Measurements from ENCODE around the gene PRR12.

Gene PRR12

DNA sequence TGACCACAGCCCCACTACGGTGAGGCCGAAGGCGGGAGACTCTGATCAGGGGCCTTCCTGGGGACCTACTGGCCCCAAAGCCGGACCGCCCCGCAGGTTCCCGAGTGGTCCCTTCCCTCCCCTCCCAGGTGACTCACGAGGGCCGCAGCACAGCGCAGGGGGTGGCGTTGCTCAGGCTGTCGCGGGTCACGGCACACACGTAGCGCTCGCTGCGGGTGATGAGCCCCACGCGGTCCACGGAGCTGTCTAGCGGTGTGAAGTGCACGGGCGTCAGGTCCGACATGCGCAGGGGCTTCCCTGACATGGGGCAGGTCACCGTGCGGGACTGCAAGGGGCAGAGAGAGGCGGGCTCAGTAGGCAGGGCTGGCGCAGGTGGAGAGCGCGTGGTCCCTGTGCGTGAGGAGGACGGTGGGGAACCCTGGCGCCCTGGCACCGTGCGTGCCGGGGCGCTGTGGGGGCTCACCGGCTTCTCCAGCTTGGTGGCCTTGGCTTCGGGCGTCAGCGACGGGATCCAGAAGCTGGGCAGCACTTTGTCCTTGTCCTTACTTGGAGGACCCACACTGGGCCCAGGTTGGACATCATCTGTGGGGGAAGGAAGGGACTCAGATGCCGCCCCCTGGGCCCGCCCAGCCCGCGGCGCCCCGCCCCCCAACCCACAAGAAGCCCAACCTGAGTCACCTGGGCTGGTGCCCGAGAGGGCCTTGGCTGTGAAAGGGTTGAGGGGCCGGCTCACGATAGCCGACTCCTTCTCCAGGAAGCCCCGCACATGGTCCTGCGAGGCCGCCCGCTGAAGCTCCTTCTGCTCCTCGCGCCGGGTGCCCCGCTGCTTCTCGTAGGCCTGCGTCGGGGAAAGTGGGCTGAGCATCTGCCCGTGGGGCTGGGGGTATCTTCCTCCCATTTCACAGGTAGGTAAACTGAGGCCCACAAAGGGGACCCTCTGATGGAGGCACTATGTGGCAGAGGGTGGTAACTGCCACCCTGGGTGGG, 34.3 kb upstream of the PRR12 start:
- peak in 2 of 3 experiments; percentile 54 to 56 for DNase-seq
- Mint-ChIP-seq H3K4me3 (peak overlapping the region; percentile 51 to 91), H3K36me3 (ENCODE audit: insufficient read depth) (peaks cover 36% of the 10 kb centered on the region), H3K9me3 (peaks cover 0 to 6% of the 10 kb centered on the region in 2 donors), H3K4me1 (ENCODE audit: low read depth in 2 of 2) (peaks cover 59 to 65% of the 10 kb centered on the region in 2 donors), H3K27ac (peak overlapping the region in 1 of 2 donors; percentile 86), H3K27me3 (no peaks in the 10 kb centered on the region)
- peak; percentile 62 for ATAC-seq (replicated peaks)

DNA sequence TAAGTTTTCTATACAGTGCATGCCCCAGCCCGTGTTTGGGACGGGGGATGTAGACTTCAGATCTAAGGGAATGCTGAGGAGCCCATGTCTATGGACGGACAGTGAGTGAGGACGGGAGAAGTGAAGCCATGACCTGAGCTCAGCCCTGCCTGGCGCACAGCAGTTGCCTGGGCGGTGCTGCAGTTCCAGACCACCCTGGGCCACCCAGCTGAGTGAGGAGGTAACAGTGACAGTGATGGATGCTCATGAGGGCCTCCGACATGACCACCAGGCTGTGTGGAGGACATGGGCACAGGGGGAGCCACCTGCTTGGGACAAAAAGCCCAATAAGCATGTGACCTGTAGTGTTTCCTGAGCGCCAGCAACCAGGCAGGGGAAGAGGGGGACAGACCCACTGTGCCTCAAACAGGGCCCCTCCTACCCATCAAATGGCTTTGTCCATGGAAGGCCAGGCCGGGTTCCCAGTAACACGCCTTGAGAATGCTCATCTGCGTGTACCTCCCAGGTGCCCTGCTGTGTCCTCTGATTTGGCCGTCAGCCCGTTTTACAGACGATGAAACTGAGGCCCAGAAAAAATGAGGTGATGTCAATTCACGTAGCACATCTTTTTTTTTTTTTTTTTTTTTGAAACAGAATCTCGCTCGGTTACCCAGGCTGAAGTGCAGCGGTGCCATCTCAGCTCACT, 33.2 kb upstream of the PRR12 start:
- Mint-ChIP-seq H3K9me3 (peaks cover 0 to 6% of the 10 kb centered on the region in 2 donors), H3K4me1 (ENCODE audit: low read depth in 2 of 2) (peaks cover 57 to 62% of the 10 kb centered on the region in 2 donors), H3K27ac (peak overlapping the region in 1 of 2 donors; percentile 86), H3K4me3 (peak overlapping the region; percentile 51 to 91), H3K36me3 (ENCODE audit: insufficient read depth) (peaks cover 34% of the 10 kb centered on the region), H3K27me3 (no peaks in the 10 kb centered on the region)
- DNase-seq (no peak), ATAC-seq (replicated peaks) (no peak)

DNA sequence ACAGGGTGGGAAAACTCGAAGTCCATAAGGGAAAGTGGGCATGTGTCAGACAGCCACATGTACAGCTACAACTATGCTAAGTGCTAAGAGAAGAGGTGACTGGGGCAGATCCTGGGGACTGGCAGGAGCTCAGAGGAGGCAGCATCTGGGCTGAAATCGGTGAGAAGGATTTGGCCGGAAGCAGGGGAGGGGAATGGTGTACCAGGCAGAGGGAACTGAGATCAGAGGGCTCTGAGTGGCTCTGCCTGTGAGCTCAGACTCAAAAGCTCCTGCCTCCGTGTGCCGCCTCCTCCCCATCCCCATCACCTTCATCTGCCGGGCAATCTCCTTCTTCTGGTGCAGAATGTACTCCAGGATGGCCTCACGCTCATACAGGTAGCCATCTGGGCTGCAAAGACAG, 32.4 kb upstream of the PRR12 start:
- DNase-seq, result no peak
- no peak for ATAC-seq (replicated peaks)

DNA sequence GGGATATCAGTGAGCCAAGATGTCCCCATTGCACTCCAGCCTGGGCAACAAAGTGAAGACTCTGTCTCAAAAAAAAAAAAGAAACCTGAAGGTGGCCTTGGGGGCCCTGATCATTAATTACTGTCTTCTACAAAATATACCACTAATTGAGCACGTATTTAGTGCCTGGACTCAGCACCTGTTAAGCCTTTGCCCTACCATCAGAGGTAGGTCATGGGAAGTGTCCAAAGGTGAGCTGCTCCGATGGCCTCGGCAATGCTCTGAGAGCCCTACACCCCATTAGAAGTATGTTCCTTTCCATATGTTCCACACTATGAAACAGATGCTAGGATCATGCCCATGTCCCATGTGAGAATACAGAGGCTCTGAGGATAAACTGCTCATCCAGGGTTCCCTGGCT, 31.5 kb upstream of the PRR12 start:
- Mint-ChIP-seq H3K27ac (peak overlapping the region; percentile 92 to 93), H3K36me3 (ENCODE audit: insufficient read depth) (peaks cover 38% of the 10 kb centered on the region), H3K4me3 (peak overlapping the region; percentile 79 to 91), H3K27me3 (no peaks in the 10 kb centered on the region), H3K9me3 (peaks cover 0 to 6% of the 10 kb centered on the region in 2 donors), H3K4me1 (ENCODE audit: low read depth in 2 of 2) (peaks cover 55 to 56% of the 10 kb centered on the region in 2 donors)
- DNase-seq (no peak), ATAC-seq (replicated peaks) (no peak)

More for the DNA sequence above, 32.4 kb upstream of the PRR12 start:
- H3K27ac Mint-ChIP-seq, result peak overlapping the region; percentile 92 to 93
- peaks cover 34% of the 10 kb centered on the region for H3K36me3 Mint-ChIP-seq (ENCODE audit: insufficient read depth)
- peaks cover 0 to 6% of the 10 kb centered on the region in 2 donors for H3K9me3 Mint-ChIP-seq
- H3K4me3 Mint-ChIP-seq, result peak overlapping the region; percentile 79 to 91
- no peaks in the 10 kb centered on the region for H3K27me3 Mint-ChIP-seq
- H3K4me1 Mint-ChIP-seq (ENCODE audit: low read depth in 2 of 2), result peaks cover 55 to 58% of the 10 kb centered on the region in 2 donors

DNA sequence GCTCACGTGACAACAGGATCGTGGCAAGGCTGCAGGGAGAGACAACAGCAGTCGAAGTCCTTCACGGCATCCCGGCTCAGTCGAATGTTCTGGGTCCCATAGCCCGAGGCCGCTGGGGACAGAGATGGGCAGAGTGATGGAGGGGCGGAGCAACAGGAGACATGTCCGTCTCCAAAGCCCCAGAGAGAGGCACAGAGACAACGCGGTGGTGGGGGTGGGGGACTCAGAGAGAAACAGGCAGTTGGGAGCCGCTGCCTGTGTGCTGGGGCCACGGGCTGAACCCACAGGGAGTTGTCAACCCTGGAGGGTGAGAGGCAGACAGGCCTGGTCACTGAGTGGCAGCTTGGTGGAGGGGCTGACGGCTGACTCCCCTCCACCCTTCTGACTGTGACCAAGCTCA, 31.1 kb upstream of the PRR12 start:
- H3K4me1 Mint-ChIP-seq (ENCODE audit: low read depth in 2 of 2), result peaks cover 55 to 56% of the 10 kb centered on the region in 2 donors
- H3K9me3 Mint-ChIP-seq, result peaks cover 0 to 2% of the 10 kb centered on the region in 2 donors
- no peaks in the 10 kb centered on the region for H3K27me3 Mint-ChIP-seq
- peak overlapping the region; percentile 79 to 91 for H3K4me3 Mint-ChIP-seq
- ATAC-seq (replicated peaks) (no peak), DNase-seq (no peak)
- peak overlapping the region; percentile 92 to 93 for H3K27ac Mint-ChIP-seq
- peaks cover 38% of the 10 kb centered on the region for H3K36me3 Mint-ChIP-seq (ENCODE audit: insufficient read depth)

DNA sequence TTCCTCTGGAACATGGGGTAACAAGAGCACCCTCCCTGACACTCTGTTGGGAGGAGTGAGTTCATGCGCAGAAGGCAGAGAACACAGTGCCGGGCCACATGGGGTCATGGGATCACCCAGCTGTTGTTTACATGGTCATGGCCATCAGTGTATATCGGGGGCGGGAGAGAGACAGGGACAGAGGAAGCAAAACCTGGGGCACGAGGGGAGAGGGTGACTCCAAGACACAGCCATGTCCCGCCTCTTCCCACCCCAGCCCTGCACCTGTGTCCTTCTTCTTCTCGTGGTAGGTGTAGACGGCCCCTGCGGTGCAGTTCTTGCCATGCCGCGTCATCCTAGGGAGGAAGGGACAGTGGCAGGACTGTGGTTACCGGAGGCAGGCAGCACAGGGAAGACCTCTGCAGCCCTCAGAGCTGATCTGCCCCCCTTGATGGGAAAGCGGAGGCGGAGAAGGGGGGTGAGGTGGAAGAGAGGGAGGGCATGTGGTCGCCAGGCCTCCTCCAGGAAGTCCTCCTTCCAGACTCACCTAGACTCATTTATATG, 30.6 kb upstream of the PRR12 start:
- no peak for DNase-seq
- no peak for ATAC-seq (replicated peaks)
- Mint-ChIP-seq H3K27ac (peak overlapping the region; percentile 92 to 93), H3K4me1 (ENCODE audit: low read depth in 2 of 2) (peaks cover 54 to 56% of the 10 kb centered on the region in 2 donors), H3K9me3 (no peaks in the 10 kb centered on the region), H3K36me3 (ENCODE audit: insufficient read depth) (peaks cover 37% of the 10 kb centered on the region), H3K4me3 (peak overlapping the region; percentile 79 to 91), H3K27me3 (no peaks in the 10 kb centered on the region)

DNA sequence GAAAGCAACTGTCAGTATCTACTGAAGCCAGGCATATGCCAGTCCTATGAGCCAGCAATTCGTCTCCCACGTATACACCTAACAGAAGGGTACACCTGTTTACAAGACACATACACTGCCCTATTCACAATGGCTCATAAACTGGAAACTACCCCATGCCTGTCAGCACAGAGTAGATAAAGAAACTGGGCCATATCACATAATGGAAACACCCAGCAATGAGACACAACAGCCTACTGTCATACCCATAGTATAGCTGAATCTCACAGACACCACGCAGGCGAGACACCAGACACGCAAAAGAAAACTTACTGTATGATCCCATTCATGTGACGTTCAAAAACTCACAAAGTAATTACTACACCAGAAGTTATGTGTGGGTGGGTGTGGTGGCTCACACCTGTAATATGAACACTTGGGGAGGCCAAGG, 26.4 kb upstream of the PRR12 start:
- peak overlapping the region; percentile 67 for H3K4me3 Mint-ChIP-seq
- H3K36me3 Mint-ChIP-seq (ENCODE audit: insufficient read depth), result peaks cover 21% of the 10 kb centered on the region
- DNase-seq, result no peak
- no peaks in the 10 kb centered on the region for H3K9me3 Mint-ChIP-seq
- ATAC-seq (replicated peaks), result peak; percentile 9
- H3K4me1 Mint-ChIP-seq (ENCODE audit: low read depth in 2 of 2), result peaks cover 58 to 59% of the 10 kb centered on the region in 2 donors
- H3K27me3 Mint-ChIP-seq, result no peaks in the 10 kb centered on the region
- H3K27ac Mint-ChIP-seq, result peak overlapping the region; percentile 89

DNA sequence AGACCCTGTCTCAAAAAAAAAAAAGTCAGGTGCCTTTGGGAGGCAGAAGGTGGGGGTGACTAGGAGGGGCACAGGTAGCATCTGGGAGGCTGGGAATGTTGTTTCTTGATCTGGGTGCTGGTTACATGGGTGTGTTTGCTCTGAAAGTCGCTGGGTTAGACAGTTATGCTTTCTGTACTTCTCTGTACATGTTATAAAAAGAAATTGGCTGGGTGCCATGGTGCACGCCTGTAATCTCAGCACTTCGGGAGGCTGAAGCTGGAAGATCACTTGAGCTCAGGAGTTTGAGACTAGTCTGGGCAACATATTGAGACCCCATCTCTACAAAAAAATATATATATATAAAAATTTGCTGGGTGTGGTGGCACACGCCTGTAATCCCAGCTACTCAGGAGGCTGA, 25.7 kb upstream of the PRR12 start:
- Mint-ChIP-seq H3K4me1 (ENCODE audit: low read depth in 2 of 2) (peaks cover 57 to 58% of the 10 kb centered on the region in 2 donors), H3K27ac (peak overlapping the region; percentile 89), H3K9me3 (no peaks in the 10 kb centered on the region), H3K36me3 (ENCODE audit: insufficient read depth) (peaks cover 28% of the 10 kb centered on the region), H3K27me3 (no peaks in the 10 kb centered on the region), H3K4me3 (peak overlapping the region; percentile 67)
- ATAC-seq (replicated peaks) (no peak), DNase-seq (no peak)

DNA sequence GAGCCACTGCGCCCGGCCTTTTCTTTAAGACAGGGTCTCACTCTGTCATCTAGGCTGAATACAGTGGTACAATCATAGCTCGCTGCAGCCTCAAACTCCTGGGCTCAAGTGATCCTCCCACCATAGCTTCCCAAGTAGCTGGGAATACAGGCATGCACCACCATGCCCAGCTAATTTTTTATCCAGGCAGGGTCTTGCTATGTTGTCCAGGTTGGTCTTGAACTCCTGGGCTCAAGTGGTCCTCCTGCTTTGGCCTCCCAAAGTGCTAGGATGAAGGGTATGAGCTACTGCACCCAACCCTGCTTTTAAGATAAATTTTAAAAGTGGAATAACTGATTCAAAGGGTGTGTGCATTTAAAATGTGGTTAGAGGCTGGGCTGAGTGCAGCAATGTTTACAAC, 24.7 kb upstream of the PRR12 start:
- peak overlapping the region; percentile 69 to 89 for H3K27ac Mint-ChIP-seq

DNA sequence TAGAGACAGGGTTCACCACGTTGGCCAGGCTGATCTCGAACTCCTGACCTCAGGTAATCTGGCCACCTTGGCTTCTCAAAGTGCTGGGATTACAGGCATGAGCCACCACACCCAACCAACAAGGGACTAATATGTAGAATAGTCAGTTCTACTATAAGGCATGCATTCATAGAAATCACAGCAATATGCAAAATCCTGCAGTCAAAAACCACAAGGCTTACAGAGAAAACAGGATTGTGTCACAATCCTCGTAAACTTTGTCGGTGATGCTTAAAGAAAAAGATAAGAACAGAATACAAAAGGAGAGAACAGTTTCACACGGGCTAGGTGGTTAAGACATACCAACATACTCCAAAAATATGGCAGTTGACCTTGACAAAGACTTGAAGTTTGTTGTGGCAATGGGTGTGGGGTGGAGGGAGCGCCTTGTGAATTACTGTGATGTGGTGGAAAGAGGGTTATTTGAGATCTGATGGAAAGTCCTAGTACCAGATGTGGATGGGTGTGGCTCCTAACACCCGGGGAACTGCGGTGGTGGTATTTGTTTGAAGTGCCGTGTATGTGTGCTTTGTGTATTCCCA, 23.0 kb upstream of the PRR12 start:
- no peaks in the 10 kb centered on the region for H3K9me3 Mint-ChIP-seq
- peaks cover 34% of the 10 kb centered on the region for H3K36me3 Mint-ChIP-seq (ENCODE audit: insufficient read depth)
- ATAC-seq (replicated peaks) (peak; percentile 83), DNase-seq (peak; percentile 67 to 69 (median 67))
- H3K27ac Mint-ChIP-seq, result peak overlapping the region; percentile 81 to 89
- peak overlapping the region; percentile 67 to 75 for H3K4me3 Mint-ChIP-seq
- no peaks in the 10 kb centered on the region for H3K27me3 Mint-ChIP-seq
- peaks cover 50 to 51% of the 10 kb centered on the region in 2 donors for H3K4me1 Mint-ChIP-seq (ENCODE audit: low read depth in 2 of 2)

More for the DNA sequence above, 24.7 kb upstream of the PRR12 start:
- H3K4me1 Mint-ChIP-seq (ENCODE audit: low read depth in 2 of 2), result peaks cover 53% of the 10 kb centered on the region in 2 donors
- no peak for DNase-seq
- H3K9me3 Mint-ChIP-seq, result no peaks in the 10 kb centered on the region
- H3K27me3 Mint-ChIP-seq, result no peaks in the 10 kb centered on the region
- peaks cover 31% of the 10 kb centered on the region for H3K36me3 Mint-ChIP-seq (ENCODE audit: insufficient read depth)
- peak overlapping the region; percentile 67 to 75 for H3K4me3 Mint-ChIP-seq
- no peak for ATAC-seq (replicated peaks)

DNA sequence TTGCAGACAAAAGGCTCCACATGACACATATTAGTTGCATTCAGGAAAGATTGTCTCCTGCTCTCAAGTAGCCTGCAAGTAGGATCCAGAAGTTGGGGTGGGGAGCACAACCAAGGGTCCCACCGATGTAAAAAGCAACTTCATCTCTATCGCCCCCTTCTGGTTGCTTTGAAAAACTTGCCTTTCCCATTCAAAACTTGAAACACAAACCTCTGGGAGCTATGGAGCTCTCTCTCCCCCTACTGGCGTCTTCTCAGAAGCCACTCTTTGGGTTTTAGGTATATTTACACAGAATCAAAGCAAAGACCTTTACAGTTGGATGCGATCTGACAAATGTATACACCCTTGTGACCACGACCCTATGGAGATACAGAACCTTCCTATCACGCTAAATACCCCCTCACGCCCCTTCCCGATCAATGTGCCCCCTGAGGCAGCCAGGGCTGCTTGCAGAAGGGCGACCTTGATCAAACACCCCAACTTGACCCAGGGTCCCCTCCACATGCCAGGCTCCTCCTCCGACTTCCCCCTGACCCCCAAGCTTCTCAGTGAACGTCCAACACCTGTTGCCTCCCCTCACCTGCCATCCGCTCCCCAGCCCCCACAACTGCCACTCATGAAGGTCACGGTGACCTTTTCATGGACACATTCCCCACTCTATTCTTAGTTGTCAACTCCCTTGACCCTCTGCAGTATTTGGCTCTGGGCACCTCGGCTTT, 20.7 kb upstream of the PRR12 start:
- Mint-ChIP-seq H3K27ac (peak overlapping the region; percentile 81 to 89), H3K9me3 (no peaks in the 10 kb centered on the region), H3K4me3 (peak overlapping the region; percentile 58 to 65), H3K27me3 (no peaks in the 10 kb centered on the region), H3K36me3 (ENCODE audit: insufficient read depth) (peaks cover 48% of the 10 kb centered on the region), H3K4me1 (ENCODE audit: low read depth in 2 of 2) (peaks cover 32 to 36% of the 10 kb centered on the region in 2 donors)
- DNase-seq (peak; percentile 72 to 76 (median 72)), ATAC-seq (replicated peaks) (peak; percentile 26)

DNA sequence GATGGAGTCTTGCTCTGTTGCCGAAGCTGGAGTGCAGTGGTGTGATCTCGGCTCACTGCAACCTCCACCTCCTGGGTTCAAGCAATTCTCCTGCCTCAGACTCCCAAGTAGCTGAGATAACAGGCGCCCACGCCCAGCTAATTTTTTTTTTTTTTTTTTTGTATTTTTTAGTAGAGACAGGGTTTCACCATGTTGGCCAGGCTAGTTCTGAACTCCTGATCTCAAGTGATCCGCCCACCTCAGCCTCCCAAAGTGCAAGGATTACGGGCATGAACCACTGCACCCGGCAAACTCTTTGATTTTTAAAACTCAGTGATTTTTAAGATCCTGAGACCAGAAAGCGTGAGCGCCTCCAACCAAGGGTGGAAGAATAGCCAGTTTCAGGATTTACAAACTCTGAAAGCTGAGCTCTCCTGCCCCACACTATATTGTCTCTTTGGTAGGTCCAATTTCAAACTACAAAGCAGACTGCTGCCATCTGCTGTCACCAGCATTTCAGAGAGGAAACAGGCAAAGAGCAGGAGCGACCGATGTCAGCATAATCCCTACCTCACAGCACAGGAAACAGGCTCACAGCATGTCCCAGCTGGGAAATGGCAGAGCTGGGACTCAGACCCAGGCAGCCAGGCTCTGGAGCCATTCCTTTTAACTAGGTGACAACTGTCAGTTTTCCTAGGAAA, 19.8 kb upstream of the PRR12 start:
- Mint-ChIP-seq H3K9me3 (no peaks in the 10 kb centered on the region), H3K36me3 (ENCODE audit: insufficient read depth) (peaks cover 55% of the 10 kb centered on the region), H3K4me1 (ENCODE audit: low read depth in 2 of 2) (peaks cover 29 to 31% of the 10 kb centered on the region in 2 donors), H3K27me3 (no peaks in the 10 kb centered on the region), H3K27ac (peak overlapping the region in 1 of 2 donors; percentile 59), H3K4me3 (no peak overlapping the region)
- DNase-seq (no peak), ATAC-seq (replicated peaks) (no peak)
